ENCODE results near the gene MBTD1. TPM values are rescaled to one million over a fixed set of nuclear protein-coding genes. Genes with fewer than 3 reads are reported as not detected.

Gene MBTD1
- total and polyA plus RNA-seq, 2 experiments from 2014 or later, result 19.1 to 63.9 TPM

GRCh38 chr17:51214920-51215319, 44.9 kb downstream of the MBTD1 start (continued):
- TF ChIP-seq CREB1 (CRISPR knock-in tag; IDR thresholded peaks at IDR 0.05; ENCODE audit: low read depth) (no peak), STAT1 (IDR thresholded peaks at IDR 0.05; ENCODE audit: unreplicated experiment) (no peak), NANOG (IDR thresholded peaks at IDR 0.05; ENCODE audit: borderline replicate concordance) (no peak), EZH2 (IDR thresholded peaks at IDR 0.05; ENCODE audit: low read depth, unreplicated experiment) (no peak), ZNF331 (CRISPR knock-in tag; IDR thresholded peaks at IDR 0.05; ENCODE audit: low read depth) (no peak)
- TF ChIP-seq, protein P1, sequence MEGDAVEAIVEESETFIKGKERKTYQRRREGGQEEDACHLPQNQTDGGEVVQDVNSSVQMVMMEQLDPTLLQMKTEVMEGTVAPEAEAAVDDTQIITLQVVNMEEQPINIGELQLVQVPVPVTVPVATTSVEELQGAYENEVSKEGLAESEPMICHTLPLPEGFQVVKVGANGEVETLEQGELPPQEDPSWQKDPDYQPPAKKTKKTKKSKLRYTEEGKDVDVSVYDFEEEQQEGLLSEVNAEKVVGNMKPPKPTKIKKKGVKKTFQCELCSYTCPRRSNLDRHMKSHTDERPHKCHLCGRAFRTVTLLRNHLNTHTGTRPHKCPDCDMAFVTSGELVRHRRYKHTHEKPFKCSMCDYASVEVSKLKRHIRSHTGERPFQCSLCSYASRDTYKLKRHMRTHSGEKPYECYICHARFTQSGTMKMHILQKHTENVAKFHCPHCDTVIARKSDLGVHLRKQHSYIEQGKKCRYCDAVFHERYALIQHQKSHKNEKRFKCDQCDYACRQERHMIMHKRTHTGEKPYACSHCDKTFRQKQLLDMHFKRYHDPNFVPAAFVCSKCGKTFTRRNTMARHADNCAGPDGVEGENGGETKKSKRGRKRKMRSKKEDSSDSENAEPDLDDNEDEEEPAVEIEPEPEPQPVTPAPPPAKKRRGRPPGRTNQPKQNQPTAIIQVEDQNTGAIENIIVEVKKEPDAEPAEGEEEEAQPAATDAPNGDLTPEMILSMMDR (conservative IDR thresholded peaks at IDR 0.05; ENCODE audit: low read depth in 2 of 2), result no peak

GRCh38 chr17:51203838-51204237, 56.0 kb downstream of the MBTD1 start:
- Mint-ChIP-seq H3K27me3 (ENCODE audit: insufficient read depth, low read depth, poor library complexity) (peaks cover 4% of the 10 kb centered on the region), H3K4me3 (no peak overlapping the region)
- TF ChIP-seq POLR2AphosphoS5 (IDR thresholded peaks at IDR 0.05; ENCODE audit: low read depth), result no peak
- no peak for TF ChIP-seq ZNF462 (CRISPR knock-in tag; IDR thresholded peaks at IDR 0.05)
- no peak for TF ChIP-seq REST (IDR thresholded peaks at IDR 0.05; ENCODE audit: unreplicated experiment)
- TF ChIP-seq EZH2phosphoT487 (IDR thresholded peaks at IDR 0.05; ENCODE audit: unreplicated experiment), result no peak
- TF ChIP-seq NANOG (IDR thresholded peaks at IDR 0.05; ENCODE audit: borderline replicate concordance), result no peak
- no peak for TF ChIP-seq EZH2 (IDR thresholded peaks at IDR 0.05; ENCODE audit: low read depth, unreplicated experiment)
- TF ChIP-seq ZNF114 (CRISPR knock-in tag; IDR thresholded peaks at IDR 0.05), result no peak
- no peak for TF ChIP-seq ZNF331 (CRISPR knock-in tag; IDR thresholded peaks at IDR 0.05; ENCODE audit: low read depth)
- TF ChIP-seq JUNB (IDR thresholded peaks at IDR 0.05; ENCODE audit: unreplicated experiment), result no peak

More at GRCh38 chr17:51203838-51204237, 56.0 kb downstream of the MBTD1 start:
- no peak overlapping the region for H3K4me2 ChIP-seq
- H3K36me3 ChIP-seq (ENCODE audit: insufficient read depth), result peaks cover 64% of the 10 kb centered on the region
- H2AFZ ChIP-seq, result no peak overlapping the region
- H3K4me1 ChIP-seq (ENCODE audit: insufficient read depth), result no peaks in the 10 kb centered on the region
- no peaks in the 10 kb centered on the region for H3K4me1 Mint-ChIP-seq
- H3K27ac Mint-ChIP-seq, result no peak overlapping the region
- H3K9me2 ChIP-seq (ENCODE audit: insufficient read depth), result no peaks in the 10 kb centered on the region
- H3K27ac ChIP-seq (ENCODE audit: low read depth), result no peak overlapping the region
- no peaks in the 10 kb centered on the region for H3F3A ChIP-seq (replicated peaks; ENCODE audit: low read depth)
- H3K9me3 Mint-ChIP-seq, result no peaks in the 10 kb centered on the region
- H3K79me2 ChIP-seq (replicated peaks; ENCODE audit: insufficient read depth), result no peaks in the 10 kb centered on the region
- H3K36me3 Mint-ChIP-seq (ENCODE audit: low read depth), result peaks cover 68% of the 10 kb centered on the region; the same call in 2 of the 3 replicates
- DNase-seq (ENCODE audit: low spot score), result no peak
- no peak overlapping the region for H3K4me3 ChIP-seq
- no peaks in the 10 kb centered on the region for H3K27me3 ChIP-seq (ENCODE audit: insufficient read depth)
- ATAC-seq, result no peak
- no peaks in the 10 kb centered on the region; the same call in 1 of the 2 replicates for H4K20me1 ChIP-seq (replicated peaks; ENCODE audit: insufficient read depth)
